Activated gamma-delta T cell (primary cell): ENCODE measurements around the gene C9.
"Not testable (repeated sequence)": the region's sequence is repeated elsewhere in the genome, so short reads cannot be mapped to it uniquely, and the experiment has no call there.

Source experiments
- DNase-seq: peaks from one replicate; lab custom pipeline; 2025; lab: John Stamatoyannopoulos, UW

The C9 gene

GRCh38 chr5:39260095-39260494 is 104.2 kb downstream of the C9 start:
- DNase-seq = no peak

DNA sequence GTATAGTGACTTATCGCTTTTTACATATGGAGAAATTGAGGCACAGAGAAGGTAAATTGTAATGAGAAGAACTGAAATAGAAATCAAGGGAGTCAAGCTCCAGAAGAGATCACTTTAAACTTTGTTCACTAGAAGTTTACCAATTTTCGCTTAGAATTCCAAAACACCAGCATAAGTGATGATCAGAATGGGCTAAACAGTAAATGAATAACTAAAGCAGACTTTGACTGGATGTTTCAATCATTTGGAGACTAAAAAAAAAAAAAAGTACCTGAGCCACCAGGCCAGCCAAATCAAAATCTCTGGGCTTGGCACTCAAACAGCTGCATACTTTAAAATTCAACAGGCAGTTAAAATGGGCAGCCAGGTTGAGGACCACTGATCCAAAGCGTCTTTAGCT is 106.7 kb downstream of the C9 start:
- no peak for DNase-seq

DNA sequence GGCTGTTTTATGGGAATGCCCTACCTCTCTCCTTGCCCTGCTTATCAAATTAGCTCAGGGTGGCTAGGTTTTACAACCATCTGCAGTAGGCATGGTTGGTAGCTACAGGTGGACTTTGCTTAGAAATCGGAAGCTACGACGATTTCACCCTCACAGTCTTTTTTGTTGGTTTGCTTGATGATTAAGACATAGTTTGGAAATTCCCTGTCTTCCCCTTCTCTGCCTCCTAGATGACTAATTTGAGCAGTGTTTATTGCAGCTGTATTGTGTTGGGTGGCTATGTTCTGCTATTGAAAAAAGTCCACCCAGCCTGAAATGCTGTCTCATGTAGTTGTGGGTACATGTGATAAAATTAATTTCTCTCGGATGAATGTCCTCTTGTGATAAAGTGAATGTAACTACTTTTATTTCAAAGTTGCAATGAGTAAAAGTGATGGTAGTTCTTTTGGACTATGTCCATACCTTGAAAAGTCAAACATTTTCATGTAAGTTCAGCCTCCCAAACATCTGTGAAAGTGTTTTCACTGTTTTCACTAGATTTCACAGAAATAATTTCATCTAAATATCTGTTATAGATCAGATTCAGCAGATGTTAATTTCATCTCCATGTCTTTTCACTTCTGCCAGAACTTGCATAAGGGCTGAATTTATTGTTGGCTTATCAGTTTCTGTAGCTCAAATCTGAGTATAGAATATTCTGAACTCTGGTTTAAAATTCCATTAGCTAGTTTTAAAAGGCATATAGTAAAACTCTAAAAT is 107.6 kb downstream of the C9 start:
- DNase-seq = no peak

GRCh38 chr5:39255406-39255805 is 108.9 kb downstream of the C9 start:
- no peak for DNase-seq

DNA sequence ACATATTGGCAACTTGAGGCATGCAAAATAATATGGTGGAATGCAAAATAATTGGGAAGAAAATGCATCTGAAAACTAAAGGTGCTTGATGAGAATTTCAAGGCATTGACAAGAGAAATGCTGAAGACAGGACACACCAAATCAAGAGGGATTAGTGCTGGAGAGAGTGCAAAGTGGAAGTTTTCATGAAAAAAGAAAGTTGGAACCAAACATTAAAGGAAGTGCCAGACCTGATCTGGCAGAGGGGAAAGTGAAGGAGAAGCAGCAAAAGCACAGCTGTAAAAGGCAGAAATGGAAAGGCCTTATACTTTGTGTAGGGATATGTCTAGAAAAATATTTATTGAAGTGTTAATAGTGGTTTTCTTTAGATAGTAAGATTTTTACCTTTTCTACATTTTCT is 109.6 kb downstream of the C9 start:
- DNase-seq = no peak

DNA sequence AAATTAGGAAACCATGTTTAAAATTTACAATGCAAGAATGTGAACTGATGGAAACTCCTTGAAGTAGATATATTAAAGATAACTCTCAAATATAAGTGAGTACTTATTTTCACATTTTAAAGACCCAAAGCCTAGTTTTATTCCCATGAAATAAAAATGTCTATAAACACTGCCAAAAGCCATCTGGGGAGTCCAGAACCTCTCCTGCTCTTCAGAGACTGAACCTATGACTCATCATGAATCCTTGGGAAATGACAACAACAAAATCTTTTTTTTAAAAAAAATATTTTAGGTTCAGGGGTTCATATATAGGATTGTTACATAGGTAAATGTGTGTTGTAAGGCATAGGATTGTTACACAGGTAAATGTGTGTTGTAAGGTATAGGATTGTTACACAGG is 111.1 kb downstream of the C9 start:
- no peak for DNase-seq

DNA sequence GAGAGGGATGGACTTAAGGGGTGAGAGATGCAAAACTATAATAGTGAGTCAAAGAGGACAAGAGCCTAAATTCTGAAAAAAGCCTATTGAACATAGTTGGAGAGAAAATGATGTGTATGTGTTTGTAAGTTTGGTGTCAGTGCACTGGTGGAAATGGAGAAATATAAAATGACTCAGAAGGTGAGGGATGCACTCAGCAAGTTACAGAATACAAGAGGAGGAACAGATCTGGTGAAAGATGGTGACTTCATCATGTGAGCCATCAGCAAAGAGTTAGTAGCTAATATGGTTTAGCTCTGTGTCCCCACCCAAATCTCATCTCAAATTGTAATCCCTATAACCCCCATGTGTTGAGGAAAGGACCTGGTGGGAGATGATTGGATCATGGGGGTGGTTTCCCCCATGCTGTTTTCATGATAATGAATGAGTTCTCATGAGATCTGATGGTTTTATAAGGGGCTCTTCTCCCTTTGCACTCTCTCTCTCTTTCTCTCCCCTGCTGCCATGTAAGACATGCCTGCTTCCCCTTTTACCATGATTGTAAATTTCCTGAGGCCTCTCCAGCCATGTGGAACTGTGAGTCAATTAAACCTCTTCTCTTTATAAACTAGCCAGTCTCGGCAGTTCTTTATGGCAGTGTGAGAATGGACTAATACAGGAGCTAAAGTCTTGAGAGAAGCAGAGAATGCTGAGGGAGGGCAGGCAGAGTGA is 114.6 kb downstream of the C9 start:
- DNase-seq = no peak

- no peak for DNase-seq
These were observed 115.2 kb downstream of the C9 start for GRCh38 chr5:39249069-39249468.

DNA sequence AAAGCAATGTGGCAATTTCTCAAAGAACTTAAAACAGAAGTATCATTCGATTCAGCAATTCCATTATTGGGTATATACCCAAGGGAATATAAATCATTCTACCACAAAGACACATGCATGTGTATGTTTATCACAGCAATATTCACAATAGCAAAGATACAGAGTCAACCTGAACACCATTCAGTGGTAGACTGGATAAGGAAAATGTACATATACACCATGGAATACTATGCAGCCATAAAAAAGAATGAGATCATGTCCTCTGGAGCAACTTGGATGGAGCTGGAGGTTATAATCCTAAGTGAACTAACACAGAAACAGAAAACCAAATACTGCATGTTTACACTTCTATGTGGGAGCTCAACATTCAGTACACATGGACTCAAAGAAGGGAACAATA is 123.5 kb downstream of the C9 start:
- no peak for DNase-seq

DNA sequence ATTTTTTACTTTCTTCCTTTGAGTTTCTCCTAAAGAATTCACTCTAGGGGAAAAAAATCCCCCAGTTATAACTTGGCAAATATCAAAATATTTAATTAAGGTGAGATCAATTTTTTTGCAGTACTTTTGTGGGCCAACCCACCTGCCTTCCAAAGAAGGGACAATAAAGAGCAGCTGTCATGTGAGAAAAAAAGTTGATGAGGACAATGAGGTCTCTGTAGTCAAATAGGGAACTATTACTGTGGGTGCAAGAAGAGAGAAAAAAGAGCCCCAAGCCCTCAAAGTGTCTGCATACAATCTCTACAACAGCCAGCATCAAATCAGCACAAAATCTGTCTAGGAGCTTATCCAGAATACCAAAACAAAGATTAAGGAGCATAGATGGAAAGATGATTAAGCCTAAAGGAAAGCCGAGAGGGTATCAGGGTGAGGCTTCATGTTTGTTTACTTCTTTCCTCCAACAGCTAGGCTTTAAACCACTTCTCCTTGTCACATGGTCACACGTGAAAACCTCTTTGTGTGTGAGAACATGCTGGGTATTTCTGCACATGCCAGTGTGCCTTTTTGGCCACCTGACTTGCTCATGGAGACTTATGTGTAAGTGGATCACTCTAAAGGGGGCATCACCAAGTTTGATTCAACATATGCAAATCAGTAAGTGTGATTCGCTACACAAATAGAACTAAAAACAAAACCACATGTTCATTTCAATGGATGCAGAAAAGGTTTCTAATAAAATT is 125.8 kb downstream of the C9 start:
- DNase-seq = no peak

- no peak for DNase-seq
These were observed 127.6 kb downstream of the C9 start for GRCh38 chr5:39236718-39237117.

GRCh38 chr5:39235648-39236047 is 128.6 kb downstream of the C9 start:
- no peak for DNase-seq

- DNase-seq = not testable (repeated sequence)
These were observed 129.8 kb downstream of the C9 start for GRCh38 chr5:39234494-39234893.
